HepG2 (cell line): ENCODE results near the gene ANTXRL. TPM values are rescaled to one million over a fixed set of nuclear protein-coding genes. Genes with fewer than 3 reads are reported as not detected.
"Not testable (repeated sequence)": the region's sequence is repeated elsewhere in the genome, so short reads cannot be mapped to it uniquely, and the experiment has no call there.

Experiments
- ATAC-seq: fragments of 200-7000 bp; cut with Tn5 transposase; 3 replicates; pipeline ENCODE4 v1.9.1; 2020; ENCODE audit warnings: mild to moderate bottlenecking, moderate library complexity
- BruUV-seq: library from RNA; stranded (reverse); fragments of 400-500 nt; replicated peaks from 2 replicates; lab custom pipeline; 2021; lab: Mats Ljungman, UMichigan
- CTCF ChIA-PET: fragments of 300-600 bp; formaldehyde crosslinking; extraction: SDS; loops from one replicate; lab custom pipeline; 2021; ENCODE audit warnings: low total read pairs, inconsistent platforms, low intra/inter-chr PET ratio; lab: Yijun Ruan, JAX
- POLR2A ChIA-PET: fragments of 350-600 bp; sonication (Branson Sonifier 250); formaldehyde crosslinking; loops from one replicate; lab custom pipeline; 2020; ENCODE audit warnings: antibody characterized with exemption, inconsistent platforms; lab: Yijun Ruan, JAX
- DNase-seq: peaks from one replicate; pipeline ENCODE4 v3.0.0-alpha.2; 2015; ENCODE audit warnings: low spot score
- FAIRE-seq: peaks from 3 replicates; lab custom pipeline; 2011; peaks lifted over from hg19 to GRCh38; lab: Jason Lieb, UNC
- H2AFZ ChIP-seq: one replicate; pipeline ENCODE4 v1.6.1; 2011; ENCODE audit warnings: low read length, inconsistent platforms
- H3K27ac ChIP-seq: fragments of 300-600 bp; 3 replicates; pipeline ENCODE4 v1.8.0; 2011; ENCODE audit warnings: mixed run types, mild to moderate bottlenecking, mixed read lengths, low read length, inconsistent platforms; ENCODE audit not compliant: insufficient read depth; ENCODE audit errors: extremely low read length
- H3K27me3 ChIP-seq, 2 experiments: fragments of 200-600 bp in 1 of 2; 2 replicates in 1 of 2; 3 replicates in 1 of 2; pipeline versions ENCODE4 v1.6.0 to v1.8.0; 2011; ENCODE audit warnings: low read length in 2 of 2, mild to moderate bottlenecking in 2 of 2, moderate library complexity in 2 of 2, inconsistent platforms in 1 of 2; ENCODE audit not compliant: insufficient read depth in 2 of 2, control insufficient read depth in 1 of 2
- H3K36me3 ChIP-seq, 2 experiments: fragments of 200-600 bp in 1 of 2; replicated peaks in 1 of 2; 2 replicates in 1 of 2; 3 replicates in 1 of 2; pipeline versions ENCODE4 v1.5.1 to v1.8.0; 2011; ENCODE audit warnings: low read length in 2 of 2, inconsistent platforms in 1 of 2; ENCODE audit not compliant: insufficient read depth in 2 of 2, control insufficient read depth in 1 of 2
- H3K4me1 ChIP-seq: 2 replicates; pipeline ENCODE4 v1.5.1; 2012; ENCODE audit warnings: low read length, inconsistent platforms; ENCODE audit not compliant: insufficient read depth
- H3K4me2 ChIP-seq: 2 replicates; pipeline ENCODE4 v1.6.0; 2011; ENCODE audit warnings: low read depth, low read length, inconsistent platforms
- H3K4me3 ChIP-seq, 3 experiments: fragments of 200-600 bp in 1 of 3; sonication (generic), shearing (Covaris generic) in 1 of 3; replicated peaks in 1 of 3; 2 replicates each; pipeline ENCODE4 v1.5.1; 2011 to 2016; ENCODE audit warnings: low read length in 3 of 3, inconsistent platforms in 2 of 3, low read depth in 2 of 3, mild to moderate bottlenecking in 2 of 3, control low read depth in 1 of 3, mixed read lengths in 1 of 3; ENCODE audit not compliant: insufficient read depth in 1 of 3
- H3K79me2 ChIP-seq: one replicate; pipeline ENCODE4 v1.6.1; 2011; ENCODE audit warnings: low read length, inconsistent platforms; ENCODE audit not compliant: insufficient read depth
- H3K9ac ChIP-seq: 2 replicates; pipeline ENCODE4 v1.6.0; 2011; ENCODE audit warnings: mild to moderate bottlenecking, low read depth, low read length, inconsistent platforms; ENCODE audit not compliant: insufficient read depth
- H3K9me3 ChIP-seq: 2 replicates; pipeline ENCODE4 v1.5.1; 2012; ENCODE audit warnings: mild to moderate bottlenecking, low read length
- H4K20me1 ChIP-seq: 2 replicates; pipeline ENCODE4 v1.6.0; 2011; ENCODE audit warnings: inconsistent platforms, mild to moderate bottlenecking, low read length, moderate library complexity; ENCODE audit not compliant: insufficient read depth
- HNRNPLL ChIP-seq: fragments of 200-400 bp; formaldehyde crosslinking; IDR thresholded peaks from 2 replicates; pipeline ENCODE4 v1.6.1; 2017; ENCODE audit warnings: mild to moderate bottlenecking, low read depth, low read length; ENCODE audit not compliant: poor library complexity, severe bottlenecking
- TCF7 ChIP-seq: sonication (generic); IDR thresholded peaks from 2 replicates; pipeline ENCODE4 v1.6.1; 2016; ENCODE audit warnings: antibody characterized with exemption, low read depth
- YEATS2 ChIP-seq: sonication (generic); formaldehyde crosslinking; IDR thresholded peaks from 2 replicates; pipeline ENCODE4 v1.4.0; 2020; ENCODE audit warnings: missing genetic modification reagents, borderline replicate concordance
- WGBS: methylation state at CpG from one replicate; pipeline ENCODE4 v1.1.6; 2017; ENCODE audit warnings: low lambda C conversion rate; 5-methylcytosine and 5-hydroxymethylcytosine counted together
- in situ Hi-C: cut with HindIII; loops from 2 replicates; pipeline ENCODE4 v1.10.0; 2017; ENCODE audit warnings: low pct_unique_long_range_greater_than_20kb; ENCODE audit not compliant: extremely low pct_ligation_motif_present
- intact Hi-C: fragments of 100-400 bp; cut with micrococcal nuclease; formaldehyde crosslinking; loops from one replicate; pipeline ENCODE4 v1.10.0; 2022; ENCODE audit not compliant: unreplicated experiment
- polyA plus RNA-seq, 8 experiments: library from polyadenylated mRNA; depleted of rRNA in 3 of 8; stranded (reverse) in 7 of 8; unstranded in 1 of 8; fragments of >200 nt; fragmentation: Illumina TruSeq in 4 of 8; extraction: Trizol in 4 of 8; gene quantifications; 2 replicates each; pipeline versions ENCODE4 v1.2.1 to v1.2.3, GENCODE V29; 2011 to 2016; ENCODE audit warnings: low read depth in 4 of 8, missing spikeins in 1 of 8, mixed read lengths in 1 of 8; ENCODE audit not compliant: insufficient read depth in 1 of 8
- total RNA-seq, 5 experiments: library from RNA; depleted of rRNA; stranded (reverse); fragments of >200 nt; fragmentation: Illumina TruSeq; extraction: Trizol; gene quantifications; 2 replicates each; pipeline ENCODE4 v1.2.3, GENCODE V29; 2016; ENCODE audit warnings: low read depth in 1 of 5
- TF ChIP-seq, protein P1 (sequence below): sonication (generic); formaldehyde crosslinking; IDR thresholded peaks from 2 replicates; pipeline ENCODE4 v1.5.1; 2020; ENCODE audit warnings: mild to moderate bottlenecking, missing genetic modification reagents, moderate library complexity

The ANTXRL gene
- total and polyA plus RNA-seq, 2 of the 13 experiments (the other 11 are each of a cell fraction or from before 2014, with no cell fraction given): not detected

DNA sequence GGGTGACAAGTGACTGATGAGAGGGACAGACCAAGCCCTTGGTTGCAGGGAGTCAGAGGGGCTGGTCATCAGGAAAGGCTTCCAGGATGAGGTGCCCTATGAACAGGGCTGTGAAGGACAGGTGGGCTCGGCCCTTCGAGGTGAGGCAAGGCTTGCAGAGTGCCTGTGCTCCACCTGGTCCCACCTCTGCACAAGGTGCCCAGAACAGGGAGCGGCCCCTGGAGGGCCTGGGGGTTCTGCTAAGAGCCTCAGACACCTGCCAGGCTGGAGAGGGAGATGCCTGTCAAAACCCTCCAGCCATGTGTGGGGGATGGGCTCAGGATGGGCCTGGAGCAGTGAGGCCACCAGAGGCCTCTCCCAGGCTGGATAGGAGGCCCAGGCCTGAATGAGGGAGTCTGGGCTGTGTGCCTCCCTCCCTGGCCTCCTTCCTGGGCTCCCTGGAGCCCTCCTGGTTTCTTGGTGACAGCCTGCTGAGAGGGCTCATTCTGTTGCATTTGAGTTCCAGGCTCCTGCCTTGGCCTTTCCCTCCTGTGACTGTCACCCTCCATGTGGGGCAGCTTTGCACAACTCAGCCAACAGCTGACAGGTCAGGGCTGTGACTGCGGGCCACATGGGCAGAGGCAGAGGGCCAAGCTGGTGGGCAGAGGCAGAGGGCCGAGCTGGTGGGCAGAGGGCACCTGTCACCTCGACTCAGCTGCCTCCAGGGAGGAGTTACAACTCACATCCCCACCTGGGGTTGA lies 21.1 kb upstream of the ANTXRL start:
- ATAC-seq, POLR2A ChIA-PET, H3K4me2 ChIP-seq, H3K79me2 ChIP-seq, H3K9me3 ChIP-seq, H3K27ac ChIP-seq, CTCF ChIA-PET, FAIRE-seq, DNase-seq, intact Hi-C loops, H3K9ac ChIP-seq, H3K4me3 ChIP-seq, H3K36me3 ChIP-seq, in situ Hi-C loops, H2AFZ ChIP-seq, BruUV-seq, H4K20me1 ChIP-seq, H3K4me1 ChIP-seq: not testable (repeated sequence)
- 80% methylated on average over 1 of the region's 6 CpGs for WGBS
- peaks cover 1 to 12% of the 10 kb centered on the region in 2 experiments; a peak in 2 of 5 replicates for H3K27me3 ChIP-seq

DNA sequence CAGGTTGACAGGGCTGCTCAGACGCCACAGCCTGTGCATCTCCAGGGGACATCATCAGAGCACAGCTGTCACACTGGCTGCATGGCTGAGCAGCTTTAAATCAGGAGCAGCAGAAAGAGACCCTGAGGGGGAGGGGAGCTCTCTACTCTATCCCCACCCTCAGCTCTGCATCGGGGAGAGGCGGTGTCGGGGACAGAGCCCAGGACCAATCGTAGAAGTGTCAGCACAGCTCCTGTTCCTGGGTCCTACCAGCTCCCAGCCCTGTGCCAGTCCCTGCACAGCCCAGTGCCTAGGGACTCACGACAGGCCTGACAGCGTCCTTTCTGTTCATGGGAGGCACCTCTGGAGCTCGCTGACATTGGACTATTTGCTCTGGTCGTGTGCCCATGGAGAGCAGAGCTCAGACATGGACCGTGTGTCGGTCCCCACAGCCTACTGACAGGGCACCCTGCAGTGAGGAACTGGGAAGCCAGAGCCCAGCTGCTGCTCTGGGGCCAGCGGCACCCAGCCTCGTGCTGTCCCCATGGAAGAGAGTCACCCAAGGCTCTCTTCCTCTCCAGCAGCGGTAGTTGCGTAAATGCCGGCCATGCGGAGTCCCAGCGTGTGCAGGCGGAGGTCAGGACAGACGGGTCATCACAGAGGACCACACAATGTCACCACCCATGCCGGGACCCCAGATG lies 20.4 kb upstream of the ANTXRL start:
- WGBS: 16% methylated on average over 5 of the region's 21 CpGs
- TF ChIP-seq TCF7 (no peak), HNRNPLL (peak; percentile 93), YEATS2 (CRISPR knock-in tag) (no peak)
- TF ChIP-seq, protein P1, sequence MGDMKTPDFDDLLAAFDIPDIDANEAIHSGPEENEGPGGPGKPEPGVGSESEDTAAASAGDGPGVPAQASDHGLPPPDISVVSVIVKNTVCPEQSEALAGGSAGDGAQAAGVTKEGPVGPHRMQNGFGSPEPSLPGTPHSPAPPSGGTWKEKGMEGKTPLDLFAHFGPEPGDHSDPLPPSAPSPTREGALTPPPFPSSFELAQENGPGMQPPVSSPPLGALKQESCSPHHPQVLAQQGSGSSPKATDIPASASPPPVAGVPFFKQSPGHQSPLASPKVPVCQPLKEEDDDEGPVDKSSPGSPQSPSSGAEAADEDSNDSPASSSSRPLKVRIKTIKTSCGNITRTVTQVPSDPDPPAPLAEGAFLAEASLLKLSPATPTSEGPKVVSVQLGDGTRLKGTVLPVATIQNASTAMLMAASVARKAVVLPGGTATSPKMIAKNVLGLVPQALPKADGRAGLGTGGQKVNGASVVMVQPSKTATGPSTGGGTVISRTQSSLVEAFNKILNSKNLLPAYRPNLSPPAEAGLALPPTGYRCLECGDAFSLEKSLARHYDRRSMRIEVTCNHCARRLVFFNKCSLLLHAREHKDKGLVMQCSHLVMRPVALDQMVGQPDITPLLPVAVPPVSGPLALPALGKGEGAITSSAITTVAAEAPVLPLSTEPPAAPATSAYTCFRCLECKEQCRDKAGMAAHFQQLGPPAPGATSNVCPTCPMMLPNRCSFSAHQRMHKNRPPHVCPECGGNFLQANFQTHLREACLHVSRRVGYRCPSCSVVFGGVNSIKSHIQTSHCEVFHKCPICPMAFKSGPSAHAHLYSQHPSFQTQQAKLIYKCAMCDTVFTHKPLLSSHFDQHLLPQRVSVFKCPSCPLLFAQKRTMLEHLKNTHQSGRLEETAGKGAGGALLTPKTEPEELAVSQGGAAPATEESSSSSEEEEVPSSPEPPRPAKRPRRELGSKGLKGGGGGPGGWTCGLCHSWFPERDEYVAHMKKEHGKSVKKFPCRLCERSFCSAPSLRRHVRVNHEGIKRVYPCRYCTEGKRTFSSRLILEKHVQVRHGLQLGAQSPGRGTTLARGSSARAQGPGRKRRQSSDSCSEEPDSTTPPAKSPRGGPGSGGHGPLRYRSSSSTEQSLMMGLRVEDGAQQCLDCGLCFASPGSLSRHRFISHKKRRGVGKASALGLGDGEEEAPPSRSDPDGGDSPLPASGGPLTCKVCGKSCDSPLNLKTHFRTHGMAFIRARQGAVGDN (CRISPR knock-in tag): peak; percentile 23; the same call in 1 of the 2 replicates
- FAIRE-seq (no peak), ATAC-seq (peak; percentile 63), DNase-seq (no peak)
- H3K4me1 ChIP-seq: no peaks in the 10 kb centered on the region
- H4K20me1 ChIP-seq: no peaks in the 10 kb centered on the region
- no peaks in the 10 kb centered on the region for H3K36me3 ChIP-seq
- 0 out of 2 replicates have a peak overlapping the region, but pooled peaks have one; percentile 15 for H3K4me2 ChIP-seq
- no peak overlapping the region for H3K4me3 ChIP-seq
- peaks cover 1 to 12% of the 10 kb centered on the region in 2 experiments; a peak in 2 of 5 replicates for H3K27me3 ChIP-seq
- CTCF ChIA-PET: no interaction called here
- no TSS peak for BruUV-seq
- no peak overlapping the region for H2AFZ ChIP-seq
- no peaks in the 10 kb centered on the region for H3K9me3 ChIP-seq
- no peak overlapping the region for H3K9ac ChIP-seq
- in situ Hi-C loops (no loop called here), intact Hi-C loops (no loop called here)
- H3K79me2 ChIP-seq: no peaks in the 10 kb centered on the region
- H3K27ac ChIP-seq: no peak overlapping the region
- POLR2A ChIA-PET: no interaction called here
